ENCODE results near the gene GSG1L. TPM values are rescaled to one million over a fixed set of nuclear protein-coding genes. Genes with fewer than 3 reads are reported as not detected.

The GSG1L gene
- total and polyA plus RNA-seq, 2 of the 13 experiments (the other 11 are each of a cell fraction or from before 2014, with no cell fraction given): not detected

GRCh38 chr16:27852681-27853080 is 210.8 kb downstream of the GSG1L start (continued):
- TF ChIP-seq, protein P1, sequence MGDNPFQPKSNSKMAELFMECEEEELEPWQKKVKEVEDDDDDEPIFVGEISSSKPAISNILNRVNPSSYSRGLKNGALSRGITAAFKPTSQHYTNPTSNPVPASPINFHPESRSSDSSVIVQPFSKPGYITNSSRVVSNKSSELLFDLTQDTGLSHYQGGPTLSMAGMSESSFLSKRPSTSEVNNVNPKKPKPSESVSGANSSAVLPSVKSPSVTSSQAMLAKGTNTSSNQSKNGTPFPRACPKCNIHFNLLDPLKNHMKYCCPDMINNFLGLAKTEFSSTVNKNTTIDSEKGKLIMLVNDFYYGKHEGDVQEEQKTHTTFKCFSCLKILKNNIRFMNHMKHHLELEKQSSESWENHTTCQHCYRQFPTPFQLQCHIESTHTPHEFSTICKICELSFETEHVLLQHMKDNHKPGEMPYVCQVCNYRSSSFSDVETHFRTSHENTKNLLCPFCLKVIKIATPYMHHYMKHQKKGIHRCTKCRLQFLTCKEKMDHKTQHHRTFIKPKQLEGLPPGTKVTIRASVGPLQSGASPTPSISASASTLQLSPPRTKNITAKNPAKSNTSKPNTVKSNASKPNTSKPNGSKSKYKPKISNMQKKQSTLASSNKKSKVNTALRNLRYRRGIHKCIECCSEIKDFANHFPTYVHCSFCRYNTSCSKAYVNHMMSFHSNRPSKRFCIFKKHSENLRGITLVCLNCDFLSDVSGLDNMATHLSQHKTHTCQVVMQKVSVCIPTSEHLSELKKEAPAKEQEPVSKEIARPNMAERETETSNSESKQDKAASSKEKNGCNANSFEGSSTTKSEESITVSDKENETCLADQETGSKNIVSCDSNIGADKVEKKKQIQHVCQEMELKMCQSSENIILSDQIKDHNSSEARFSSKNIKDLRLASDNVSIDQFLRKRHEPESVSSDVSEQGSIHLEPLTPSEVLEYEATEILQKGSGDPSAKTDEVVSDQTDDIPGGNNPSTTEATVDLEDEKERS (CRISPR knock-in tag; IDR thresholded peaks at IDR 0.05): no peak
- no peak for TF ChIP-seq MXD1 (CRISPR knock-in tag; IDR thresholded peaks at IDR 0.05)

GRCh38 chr16:27852116-27852515 is 211.4 kb downstream of the GSG1L start:
- H2AFZ ChIP-seq (ENCODE audit: low read length): no peak overlapping the region
- H3K9ac ChIP-seq (ENCODE audit: insufficient read depth, low read depth, low read length): no peak overlapping the region
- no peaks in the 10 kb centered on the region for H3K4me1 ChIP-seq (ENCODE audit: insufficient read depth, low read length)
- H3K79me2 ChIP-seq (ENCODE audit: insufficient read depth, low read length): no peaks in the 10 kb centered on the region
- no peak overlapping the region for H3K4me3 ChIP-seq (replicated peaks in 1 of 3; ENCODE audit: insufficient read depth in 1 of 3, low read depth in 2 of 3, low read length in 3 of 3)
- WGBS (ENCODE audit: low lambda C conversion rate): 9% methylated on average over 7 of the region's 7 CpGs
- no peaks in the 10 kb centered on the region for H4K20me1 ChIP-seq (ENCODE audit: insufficient read depth, low read length)
- BruUV-seq (replicated peaks): no TSS peak
- no peak overlapping the region for H3K27ac ChIP-seq (ENCODE audit: extremely low read length, insufficient read depth, low read length)
- FAIRE-seq (no peak), DNase-seq (ENCODE audit: low spot score) (no peak), ATAC-seq (no peak)
- intact Hi-C loops (cut with micrococcal nuclease; ENCODE audit: unreplicated experiment) (no loop called here), in situ Hi-C loops (cut with HindIII; ENCODE audit: extremely low pct_ligation_motif_present, low pct_unique_long_range_greater_than_20kb) (no loop called here)
- ChIA-PET POLR2A (no interaction called here), CTCF (ENCODE audit: low intra/inter-chr PET ratio, low total read pairs) (no interaction called here)
- TF ChIP-seq PHB2 (IDR thresholded peaks at IDR 0.05; ENCODE audit: partially characterized antibody) (no peak), FOXO1 (CRISPR knock-in tag; IDR thresholded peaks at IDR 0.05) (no peak), SNAPC2 (CRISPR knock-in tag; IDR thresholded peaks at IDR 0.05) (no peak)
- TF ChIP-seq, protein P2, sequence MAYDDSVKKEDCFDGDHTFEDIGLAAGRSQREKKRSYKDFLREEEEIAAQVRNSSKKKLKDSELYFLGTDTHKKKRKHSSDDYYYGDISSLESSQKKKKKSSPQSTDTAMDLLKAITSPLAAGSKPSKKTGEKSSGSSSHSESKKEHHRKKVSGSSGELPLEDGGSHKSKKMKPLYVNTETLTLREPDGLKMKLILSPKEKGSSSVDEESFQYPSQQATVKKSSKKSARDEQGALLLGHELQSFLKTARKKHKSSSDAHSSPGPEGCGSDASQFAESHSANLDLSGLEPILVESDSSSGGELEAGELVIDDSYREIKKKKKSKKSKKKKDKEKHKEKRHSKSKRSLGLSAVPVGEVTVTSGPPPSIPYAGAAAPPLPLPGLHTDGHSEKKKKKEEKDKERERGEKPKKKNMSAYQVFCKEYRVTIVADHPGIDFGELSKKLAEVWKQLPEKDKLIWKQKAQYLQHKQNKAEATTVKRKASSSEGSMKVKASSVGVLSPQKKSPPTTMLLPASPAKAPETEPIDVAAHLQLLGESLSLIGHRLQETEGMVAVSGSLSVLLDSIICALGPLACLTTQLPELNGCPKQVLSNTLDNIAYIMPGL (CRISPR knock-in tag; IDR thresholded peaks at IDR 0.05; ENCODE audit: borderline replicate concordance in 1 of 2, low read depth in 1 of 2): no peak
- no peaks in the 10 kb centered on the region for H3K9me3 ChIP-seq (ENCODE audit: low read length)
- H3K36me3 ChIP-seq (replicated peaks in 1 of 2; ENCODE audit: control insufficient read depth in 1 of 2, insufficient read depth in 2 of 2, low read length in 2 of 2): no peaks in the 10 kb centered on the region
- H3K4me2 ChIP-seq (ENCODE audit: low read depth, low read length): no peak overlapping the region
- peaks cover 2 to 48% of the 10 kb centered on the region in 2 experiments; a peak in 4 of 5 replicates for H3K27me3 ChIP-seq (ENCODE audit: control insufficient read depth in 1 of 2, insufficient read depth in 2 of 2, low read length in 2 of 2)

All from HepG2 (cell line).